H1 (cell line): ENCODE measurements around the gene NEK9. TPM values are rescaled to one million over a fixed set of nuclear protein-coding genes. Genes with fewer than 3 reads are reported as not detected.

Experiments
- CTCF ChIA-PET: fragments of 300-600 bp; sonication (Branson Sonifier 250); formaldehyde crosslinking; loops from one replicate; lab custom pipeline; 2021; ENCODE audit not compliant: partially characterized antibody; lab: Charles Lee
- POLR2A ChIA-PET: fragments of 300-600 bp; sonication (Branson Sonifier 250); formaldehyde crosslinking; loops from one replicate; lab custom pipeline; 2021; ENCODE audit warnings: inconsistent platforms; ENCODE audit not compliant: partially characterized antibody; lab: Charles Lee
- DNase-seq, 2 experiments: peaks; one replicate each; pipeline versions ENCODE4 v3.0.0 to v3.0.0-alpha.2; 2010 to 2022; ENCODE audit warnings: low spot score in 2 of 2, low read depth in 1 of 2, mixed read lengths in 1 of 2
- FAIRE-seq: peaks from 2 replicates; lab custom pipeline; 2011; peaks lifted over from hg19 to GRCh38; lab: Jason Lieb, UNC
- H2AFZ ChIP-seq: 2 replicates; pipeline ENCODE4 v1.8.1; 2012; ENCODE audit warnings: low read length, inconsistent platforms
- H2AK5ac ChIP-seq: 2 replicates; pipeline ENCODE4 v1.6.1; 2013; ENCODE audit warnings: low read depth, low read length
- H2BK120ac ChIP-seq: replicated peaks from 2 replicates; pipeline ENCODE3; 2013; ENCODE audit warnings: low read depth, low read length, inconsistent platforms
- H2BK12ac ChIP-seq: 2 replicates; pipeline ENCODE4 v1.6.1; 2013; ENCODE audit warnings: low read depth, low read length
- H2BK15ac ChIP-seq: 2 replicates; pipeline ENCODE4 v1.6.1; 2013; ENCODE audit warnings: low read length
- H2BK20ac ChIP-seq: 2 replicates; pipeline ENCODE4 v1.6.1; 2013; ENCODE audit warnings: low read length
- H2BK5ac ChIP-seq: 2 replicates; pipeline ENCODE4 v1.6.1; 2013; ENCODE audit warnings: low read depth, low read length
- H3K14ac ChIP-seq: 2 replicates; pipeline ENCODE4 v1.6.1; 2013; ENCODE audit warnings: inconsistent platforms; ENCODE audit not compliant: insufficient read length
- H3K18ac ChIP-seq: 2 replicates; pipeline ENCODE4 v1.6.1; 2013; ENCODE audit warnings: low read length; ENCODE audit errors: extremely low read depth
- H3K23ac ChIP-seq: 2 replicates; pipeline ENCODE4 v1.6.1; 2013; ENCODE audit warnings: inconsistent platforms; ENCODE audit not compliant: insufficient read length
- H3K23me2 ChIP-seq: 2 replicates; pipeline ENCODE4 v1.6.1; 2013; ENCODE audit warnings: low read depth, low read length
- H3K27ac ChIP-seq: 2 replicates; pipeline ENCODE4 v1.6.1; 2011; ENCODE audit warnings: low read depth, low read length, inconsistent platforms
- H3K27me3 ChIP-seq, 4 experiments: replicated peaks in 1 of 4; 1 replicate in 1 of 4; 2 replicates in 3 of 4; pipeline versions ENCODE4 v1.6.1 to v1.8.1; 2011 to 2013; ENCODE audit warnings: low read length in 3 of 4, mild to moderate bottlenecking in 3 of 4, inconsistent platforms in 2 of 4, mixed read lengths in 2 of 4, moderate library complexity in 1 of 4; ENCODE audit not compliant: control insufficient read depth in 3 of 4, insufficient read depth in 3 of 4; ENCODE audit errors: extremely low read depth in 1 of 4
- H3K36me3 ChIP-seq, 4 experiments: 2 replicates each; pipeline versions ENCODE4 v1.6.1 to v1.8.1; 2011 to 2013; ENCODE audit warnings: mild to moderate bottlenecking in 4 of 4, low read length in 3 of 4, moderate library complexity in 2 of 4, control low read depth in 1 of 4, inconsistent platforms in 1 of 4; ENCODE audit not compliant: insufficient read depth in 4 of 4, control insufficient read depth in 2 of 4
- H3K4ac ChIP-seq: replicated peaks from 2 replicates; pipeline ENCODE3; 2013; ENCODE audit warnings: low read length, low read depth, mixed read lengths, inconsistent platforms; ENCODE audit not compliant: insufficient read length
- H3K4me1 ChIP-seq, 4 experiments: replicated peaks in 1 of 4; 1 replicate in 1 of 4; 2 replicates in 3 of 4; pipeline versions ENCODE4 v1.6.1 to v1.8.1; 2011 to 2013; ENCODE audit warnings: low read length in 3 of 4, inconsistent platforms in 2 of 4, mixed read lengths in 1 of 4; ENCODE audit not compliant: insufficient read depth in 4 of 4, control insufficient read depth in 3 of 4
- H3K4me2 ChIP-seq, 2 experiments: 2 replicates each; pipeline versions ENCODE4 v1.6.1 to v1.8.1; 2011 to 2013; ENCODE audit warnings: low read depth in 2 of 2, low read length in 2 of 2, control low read depth in 1 of 2, inconsistent platforms in 1 of 2, mild to moderate bottlenecking in 1 of 2; ENCODE audit not compliant: insufficient read depth in 1 of 2
- H3K4me3 ChIP-seq, 4 experiments: fragments of 200-600, 300-600 bp in 1 of 4; sonication (generic), shearing (Covaris generic), sonication (Bioruptor Twin) in 1 of 4; 2 replicates each; pipeline versions ENCODE4 v1.5.1 to v1.8.1; 2011 to 2016; ENCODE audit warnings: low read length in 4 of 4, low read depth in 3 of 4, control low read depth in 2 of 4, inconsistent platforms in 2 of 4, mild to moderate bottlenecking in 2 of 4, mixed read lengths in 1 of 4, moderate library complexity in 1 of 4; ENCODE audit not compliant: insufficient read depth in 2 of 4; ENCODE audit errors: extremely low read depth in 1 of 4
- H3K56ac ChIP-seq: replicated peaks from 2 replicates; pipeline ENCODE3; 2013; ENCODE audit warnings: low read depth, mild to moderate bottlenecking, mixed read lengths, low read length, inconsistent platforms; ENCODE audit not compliant: insufficient read length
- H3K79me1 ChIP-seq: 2 replicates; pipeline ENCODE4 v1.6.1; 2013; ENCODE audit warnings: low read depth, low read length, control low read depth
- H3K79me2 ChIP-seq, 2 experiments: 2 replicates each; pipeline versions ENCODE4 v1.6.1 to v1.8.1; 2012 to 2013; ENCODE audit warnings: low read length in 2 of 2, mild to moderate bottlenecking in 2 of 2, inconsistent platforms in 1 of 2; ENCODE audit not compliant: insufficient read depth in 2 of 2, control insufficient read depth in 1 of 2
- H3K9ac ChIP-seq, 4 experiments: replicated peaks in 1 of 4; 1 replicate in 1 of 4; 2 replicates in 3 of 4; pipeline versions ENCODE4 v1.6.1 to v1.8.1; 2011 to 2013; ENCODE audit warnings: low read depth in 3 of 4, low read length in 3 of 4, control low read depth in 2 of 4, mild to moderate bottlenecking in 2 of 4, moderate library complexity in 2 of 4, inconsistent platforms in 1 of 4; ENCODE audit errors: extremely low read depth in 1 of 4
- H3K9me3 ChIP-seq, 2 experiments: 2 replicates each; pipeline versions ENCODE4 v1.6.1 to v1.8.1; 2012 to 2013; ENCODE audit warnings: mild to moderate bottlenecking in 2 of 2, moderate library complexity in 2 of 2, control low read depth in 1 of 2, inconsistent platforms in 1 of 2, low read depth in 1 of 2, low read length in 1 of 2, mixed read lengths in 1 of 2; ENCODE audit not compliant: insufficient read depth in 2 of 2
- H4K20me1 ChIP-seq, 2 experiments: replicated peaks in 1 of 2; 2 replicates each; pipeline versions ENCODE3 to v1.8.1; 2011 to 2013; ENCODE audit warnings: inconsistent platforms in 2 of 2, low read length in 2 of 2, mild to moderate bottlenecking in 1 of 2; ENCODE audit not compliant: insufficient read depth in 2 of 2, control insufficient read depth in 1 of 2
- H4K5ac ChIP-seq: 2 replicates; pipeline ENCODE4 v1.6.1; 2013; ENCODE audit warnings: low read length, low read depth, mixed read lengths, inconsistent platforms; ENCODE audit not compliant: insufficient read length
- H4K8ac ChIP-seq: 2 replicates; pipeline ENCODE4 v1.8.0; 2013; ENCODE audit warnings: mild to moderate bottlenecking, moderate library complexity, low read length, inconsistent platforms; ENCODE audit not compliant: insufficient read depth; ENCODE audit errors: extremely low read depth
- H4K91ac ChIP-seq: replicated peaks from 2 replicates; pipeline ENCODE3; 2013; ENCODE audit warnings: low read length, mixed read lengths, inconsistent platforms; ENCODE audit not compliant: insufficient read length
- BRCA1 ChIP-seq: IDR thresholded peaks from 2 replicates; pipeline ENCODE4 v1.6.1; 2012; ENCODE audit warnings: low read depth, low read length, improper control_type of control experiment
- CBX5 ChIP-seq: fragments of 300-800, 300-1000 bp; sonication (generic); IDR thresholded peaks from 2 replicates; pipeline ENCODE4 v1.7.1; 2016; ENCODE audit warnings: antibody characterized with exemption, low read length, low read depth
- CTBP2 ChIP-seq: IDR thresholded peaks from 2 replicates; pipeline ENCODE4 v1.7.0; 2011; ENCODE audit warnings: borderline replicate concordance, mild to moderate bottlenecking, moderate library complexity, mixed read lengths, low read length; ENCODE audit not compliant: insufficient read depth, insufficient read length
- HDAC2 ChIP-seq, 2 experiments: fragments of 300-600 bp in 1 of 2; sonication (generic) in 1 of 2; IDR thresholded peaks; 2 replicates each; pipeline ENCODE4 v1.6.1; 2011 to 2012; ENCODE audit warnings: low read depth in 2 of 2, low read length in 2 of 2, mild to moderate bottlenecking in 2 of 2, moderate library complexity in 2 of 2, borderline replicate concordance in 1 of 2, inconsistent platforms in 1 of 2
- JUN ChIP-seq: IDR thresholded peaks from 2 replicates; pipeline ENCODE4 v1.6.1; 2011; ENCODE audit warnings: low read depth, mild to moderate bottlenecking, improper control_type of control experiment, low read length
- MAFK ChIP-seq: IDR thresholded peaks from 2 replicates; pipeline ENCODE4 v1.6.1; 2012; ENCODE audit warnings: low read depth, mild to moderate bottlenecking, improper control_type of control experiment, low read length
- MAX ChIP-seq: IDR thresholded peaks from 2 replicates; pipeline ENCODE4 v1.6.1; 2012; ENCODE audit warnings: inconsistent platforms
- RXRA ChIP-seq: IDR thresholded peaks from 2 replicates; pipeline ENCODE4 v1.6.1; 2011; ENCODE audit warnings: low read depth, mild to moderate bottlenecking, low read length, moderate library complexity; ENCODE audit not compliant: insufficient read depth
- SIN3A ChIP-seq, 2 experiments: IDR thresholded peaks in 1 of 2; conservative IDR thresholded peaks in 1 of 2; 2 replicates each; pipeline ENCODE4 v1.6.1; 2011 to 2012; ENCODE audit warnings: low read length in 2 of 2, improper control_type of control experiment in 1 of 2, low read depth in 1 of 2, mild to moderate bottlenecking in 1 of 2
- SIX5 ChIP-seq: IDR thresholded peaks from 2 replicates; pipeline ENCODE4 v1.6.1; 2011; ENCODE audit warnings: mild to moderate bottlenecking, low read depth, low read length
- SP2 ChIP-seq: IDR thresholded peaks from 2 replicates; pipeline ENCODE4 v1.6.1; 2012; ENCODE audit warnings: mild to moderate bottlenecking, low read length, inconsistent platforms
- SUZ12 ChIP-seq: fragments of 200-600 bp; sonication (generic); IDR thresholded peaks from 2 replicates; pipeline ENCODE4 v1.6.1; 2012; ENCODE audit warnings: mild to moderate bottlenecking, inconsistent platforms, low read length, moderate library complexity, mixed read lengths
- TAF1 ChIP-seq: IDR thresholded peaks from 2 replicates; pipeline ENCODE4 v1.6.1; 2011; ENCODE audit warnings: mild to moderate bottlenecking, low read depth, low read length
- TEAD4 ChIP-seq: IDR thresholded peaks from 2 replicates; pipeline ENCODE4 v1.6.1; 2012; ENCODE audit warnings: low read depth, low read length, inconsistent platforms, mixed read lengths
- YY1 ChIP-seq: IDR thresholded peaks from 2 replicates; pipeline ENCODE4 v1.6.1; 2011; ENCODE audit warnings: low read depth, mild to moderate bottlenecking, low read length
- WGBS, 2 experiments: shearing (Covaris generic) in 1 of 2; methylation state at CpG; one replicate each; pipeline versions ENCODE4 v1.1.6 to v1.1.7; 2013 to 2015; ENCODE audit warnings: low lambda C conversion rate in 2 of 2, mixed read lengths in 2 of 2, inconsistent platforms in 1 of 2, low coverage in 1 of 2, missing lambda C conversion rate in 1 of 2; ENCODE audit not compliant: insufficient replicate concordance in 2 of 2, insufficient coverage in 1 of 2, insufficient read length in 1 of 2; ENCODE audit errors: extremely low coverage in 1 of 2, missing lambda C conversion rate in 1 of 2; 5-methylcytosine and 5-hydroxymethylcytosine counted together
- polyA plus RNA-seq, 7 experiments: library from polyadenylated mRNA; depleted of rRNA in 3 of 7; stranded (reverse) in 5 of 7; unstranded in 2 of 7; fragments of >200 nt in 5 of 7; fragments of 200-250 nt in 2 of 7; gene quantifications; 1 replicate in 5 of 7; 2 replicates in 1 of 7; 4 replicates in 1 of 7; pipeline versions ENCODE4 v1.2.1 to v1.2.3, GENCODE V29; 2011 to 2013; ENCODE audit warnings: missing spikeins in 2 of 7, mixed read lengths in 2 of 7
- total RNA-seq: library from RNA; stranded (reverse); fragmentation: NEBNext Ultra II Directional; extraction: Animal tissue kit (Norgen Biotek cat#: 25700); gene quantifications from 2 replicates; pipeline ENCODE4 v1.2.1, GENCODE V29; 2021

The NEK9 gene
- total and polyA plus RNA-seq, 2 of the 8 experiments (the other 6 are each of a cell fraction or from before 2014, with no cell fraction given): 16.0 to 43.6 TPM

DNA sequence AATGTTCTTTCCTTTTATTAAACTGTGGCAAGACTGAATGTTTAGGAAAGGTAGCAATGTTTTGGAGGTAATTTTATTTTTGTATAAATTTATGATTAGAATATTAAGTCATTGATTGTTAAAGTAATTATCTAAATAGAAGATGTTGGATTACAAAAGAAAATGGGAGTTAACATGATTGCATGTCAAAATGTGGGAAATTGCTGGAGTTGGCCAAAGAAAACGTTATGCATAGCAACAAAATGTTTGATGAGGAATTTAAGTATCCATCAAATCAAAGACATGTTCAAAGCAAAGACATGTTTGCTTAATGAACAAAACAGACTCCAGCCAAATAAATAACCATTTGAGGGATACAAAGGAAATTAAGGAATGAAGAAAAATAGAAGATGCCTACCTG is 72.4 kb downstream of the NEK9 start:
- Histone ChIP-seq H3K4me2 (no peak overlapping the region), H3K56ac (no peak overlapping the region), H2AK5ac (no peak overlapping the region), H4K91ac (no peak overlapping the region), H3K18ac (no peak overlapping the region), H2AFZ (no peak overlapping the region), H3K27me3 (no peaks in the 10 kb centered on the region), H4K8ac (no peak overlapping the region), H3K23ac (no peak overlapping the region), H3K36me3 (no peaks in the 10 kb centered on the region), H3K9me3 (no peaks in the 10 kb centered on the region), H2BK12ac (no peak overlapping the region), H3K23me2 (no peaks in the 10 kb centered on the region; the same call in 1 of the 2 replicates), H3K79me2 (no peaks in the 10 kb centered on the region), H3K4me3 (no peak overlapping the region), H3K4me1 (peaks cover 0 to 4% (median 0%) of the 10 kb centered on the region in 4 experiments; a peak in 3 of 7 replicates), H3K4ac (no peak overlapping the region), H2BK5ac (no peak overlapping the region), H3K9ac (no peak overlapping the region), H4K20me1 (no peaks in the 10 kb centered on the region), H3K14ac (no peak overlapping the region), H4K5ac (no peak overlapping the region), H3K79me1 (no peaks in the 10 kb centered on the region), H2BK120ac (no peak overlapping the region), H2BK20ac (no peak overlapping the region), H3K27ac (no peak overlapping the region), H2BK15ac (no peak overlapping the region)
- CTCF ChIA-PET: no interaction called here
- POLR2A ChIA-PET: interaction anchor here (1.1 kb wide), 1 partner anchor 10 kb away, joined by 3 read pairs; no protein-coding TSS in a partner anchor
- FAIRE-seq (no peak), DNase-seq (no peak)
- 58% methylated on average over 1 of the region's 1 CpG; no CpG with 5 or more reads in 1 of the 2 experiments for WGBS, 2 experiments
- no peak for TF ChIP-seq MAFK
- no peak for TF ChIP-seq CTBP2
- TF ChIP-seq SIX5: no peak
- no peak for TF ChIP-seq SP2
- TF ChIP-seq BRCA1: no peak
- no peak for TF ChIP-seq TEAD4
- no peak for TF ChIP-seq SIN3A (conservative IDR thresholded peaks at IDR 0.05 in 1 of 2, IDR thresholded peaks at IDR 0.05 in 1 of 2; ENCODE audit: low read depth in 1 of 2, low read length in 2 of 2)
- no peak for TF ChIP-seq SUZ12
- TF ChIP-seq HDAC2 (IDR thresholded peaks at IDR 0.05; ENCODE audit: borderline replicate concordance in 1 of 2, low read depth in 2 of 2, low read length in 2 of 2): no peak
- no peak for TF ChIP-seq RXRA
- no peak for TF ChIP-seq YY1
- no peak for TF ChIP-seq CBX5
- TF ChIP-seq MAX: no peak
- TF ChIP-seq TAF1: no peak
- TF ChIP-seq JUN: no peak
